Astrocyte (in vitro differentiated cells and primary cell): ENCODE results near the gene RAPGEF4. TPM values are rescaled to one million over a fixed set of nuclear protein-coding genes. Genes with fewer than 3 reads are reported as not detected.

Experiments
- DNase-seq: peaks from one replicate; pipeline ENCODE4 v3.0.0-alpha.2; 2010; ENCODE audit warnings: low read depth
- FAIRE-seq: peaks from 2 replicates; lab custom pipeline; 2011; peaks lifted over from hg19 to GRCh38; lab: Jason Lieb, UNC
- H2AFZ ChIP-seq: 2 replicates; pipeline ENCODE4 v1.6.0; 2012; ENCODE audit warnings: low read depth, low read length, inconsistent platforms
- H3K27ac ChIP-seq: 2 replicates; pipeline ENCODE4 v1.5.1; 2011; ENCODE audit warnings: low read depth, low read length, inconsistent platforms
- H3K27me3 ChIP-seq: 2 replicates; pipeline ENCODE4 v1.6.0; 2011; ENCODE audit warnings: low read length, inconsistent platforms; ENCODE audit not compliant: insufficient read depth
- H3K36me3 ChIP-seq: 2 replicates; pipeline ENCODE4 v1.5.1; 2011; ENCODE audit warnings: low read length, inconsistent platforms; ENCODE audit not compliant: insufficient read depth
- H3K4me1 ChIP-seq: 2 replicates; pipeline ENCODE4 v1.5.1; 2011; ENCODE audit warnings: low read length, inconsistent platforms; ENCODE audit not compliant: insufficient read depth
- H3K4me2 ChIP-seq: 2 replicates; pipeline ENCODE4 v1.6.0; 2012; ENCODE audit warnings: low read length, inconsistent platforms
- H3K4me3 ChIP-seq: 2 replicates; pipeline ENCODE4 v1.5.1; 2011; ENCODE audit warnings: low read depth, mild to moderate bottlenecking, low read length, inconsistent platforms; ENCODE audit not compliant: insufficient read depth
- H3K79me2 ChIP-seq: 2 replicates; pipeline ENCODE4 v1.6.0; 2012; ENCODE audit warnings: mild to moderate bottlenecking, low read length, inconsistent platforms; ENCODE audit not compliant: insufficient read depth
- H3K9ac ChIP-seq: 2 replicates; pipeline ENCODE4 v1.6.0; 2012; ENCODE audit warnings: mild to moderate bottlenecking, low read length, inconsistent platforms
- H3K9me3 ChIP-seq: 2 replicates; pipeline ENCODE4 v1.5.1; 2012; ENCODE audit warnings: low read depth, mild to moderate bottlenecking, low read length, inconsistent platforms; ENCODE audit not compliant: insufficient read depth
- H4K20me1 ChIP-seq: 2 replicates; pipeline ENCODE4 v1.6.0; 2012; ENCODE audit warnings: low read length, inconsistent platforms; ENCODE audit not compliant: insufficient read depth
- H3K27ac Mint-ChIP-seq: one replicate; pipeline ENCODE4 v1.8.0; 2021; ENCODE audit warnings: mild to moderate bottlenecking, mixed read lengths; ENCODE audit not compliant: unreplicated experiment
- H3K27me3 Mint-ChIP-seq: one replicate; pipeline ENCODE4 v1.8.0; 2021; ENCODE audit warnings: low read depth, mixed read lengths; ENCODE audit not compliant: unreplicated experiment
- H3K36me3 Mint-ChIP-seq: one replicate; pipeline ENCODE4 v1.8.0; 2021; ENCODE audit warnings: low read depth, mixed read lengths; ENCODE audit not compliant: unreplicated experiment
- H3K4me1 Mint-ChIP-seq: one replicate; pipeline ENCODE4 v1.8.0; 2021; ENCODE audit warnings: low read depth, mixed read lengths; ENCODE audit not compliant: unreplicated experiment
- H3K4me3 Mint-ChIP-seq: one replicate; pipeline ENCODE4 v1.8.0; 2021; ENCODE audit warnings: mild to moderate bottlenecking, moderate library complexity, mixed read lengths; ENCODE audit not compliant: unreplicated experiment
- H3K9me3 Mint-ChIP-seq: one replicate; pipeline ENCODE4 v1.8.0; 2021; ENCODE audit warnings: mild to moderate bottlenecking, mixed read lengths; ENCODE audit not compliant: unreplicated experiment
- EZH2 ChIP-seq: IDR thresholded peaks from 2 replicates; pipeline ENCODE4 v1.6.1; 2012; ENCODE audit warnings: mild to moderate bottlenecking, low read length, inconsistent platforms; ENCODE audit not compliant: insufficient read depth
- total RNA-seq: library from RNA; stranded (reverse); gene quantifications from 2 replicates; pipeline ENCODE4 v1.2.1, GENCODE V29; 2021
- TF ChIP-seq, protein P1 (sequence below): IDR thresholded peaks from 2 replicates; pipeline ENCODE4 v1.5.1; 2011; ENCODE audit warnings: low read depth, mild to moderate bottlenecking, inconsistent platforms, low read length, moderate library complexity; ENCODE audit not compliant: insufficient read depth

Gene RAPGEF4
- total RNA-seq, 1 donor from 2014 or later = 1.1 TPM

DNA sequence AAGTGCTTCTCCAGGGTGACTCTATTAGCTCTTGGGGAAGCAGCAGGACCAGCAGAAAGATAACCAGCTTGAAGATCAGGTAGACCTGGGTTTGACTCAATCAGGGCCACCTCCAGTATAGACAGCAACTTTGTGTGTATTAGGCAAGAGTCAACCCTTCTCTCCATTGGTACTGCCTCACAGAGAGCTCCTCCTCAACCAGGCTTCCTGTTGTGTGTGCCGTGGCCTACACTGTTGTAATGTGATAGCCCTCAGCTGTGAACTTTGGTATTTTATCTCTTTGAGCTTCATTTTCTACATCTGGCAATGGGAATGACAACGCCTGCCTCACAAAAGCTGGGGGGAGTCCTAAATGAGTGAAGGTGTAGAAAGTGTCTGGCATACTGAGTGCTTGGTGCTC, 323.0 kb downstream of the RAPGEF4 start:
- Histone ChIP-seq H3K79me2 (no peaks in the 10 kb centered on the region), H4K20me1 (no peaks in the 10 kb centered on the region), H3K4me2 (no peak overlapping the region), H3K36me3 (no peaks in the 10 kb centered on the region), H2AFZ (no peak overlapping the region), H3K9me3 (peaks cover 6% of the 10 kb centered on the region), H3K4me3 (no peak overlapping the region), H3K27me3 (no peaks in the 10 kb centered on the region), H3K27ac (no peak overlapping the region), H3K4me1 (no peaks in the 10 kb centered on the region), H3K9ac (no peak overlapping the region)
- Mint-ChIP-seq H3K27ac (no peak overlapping the region), H3K9me3 (peaks cover 7% of the 10 kb centered on the region), H3K4me1 (peaks cover 26% of the 10 kb centered on the region), H3K27me3 (no peaks in the 10 kb centered on the region), H3K36me3 (no peaks in the 10 kb centered on the region), H3K4me3 (no peak overlapping the region)
- FAIRE-seq (no peak), DNase-seq (no peak)
- no peak for TF ChIP-seq EZH2
- TF ChIP-seq, protein P1, sequence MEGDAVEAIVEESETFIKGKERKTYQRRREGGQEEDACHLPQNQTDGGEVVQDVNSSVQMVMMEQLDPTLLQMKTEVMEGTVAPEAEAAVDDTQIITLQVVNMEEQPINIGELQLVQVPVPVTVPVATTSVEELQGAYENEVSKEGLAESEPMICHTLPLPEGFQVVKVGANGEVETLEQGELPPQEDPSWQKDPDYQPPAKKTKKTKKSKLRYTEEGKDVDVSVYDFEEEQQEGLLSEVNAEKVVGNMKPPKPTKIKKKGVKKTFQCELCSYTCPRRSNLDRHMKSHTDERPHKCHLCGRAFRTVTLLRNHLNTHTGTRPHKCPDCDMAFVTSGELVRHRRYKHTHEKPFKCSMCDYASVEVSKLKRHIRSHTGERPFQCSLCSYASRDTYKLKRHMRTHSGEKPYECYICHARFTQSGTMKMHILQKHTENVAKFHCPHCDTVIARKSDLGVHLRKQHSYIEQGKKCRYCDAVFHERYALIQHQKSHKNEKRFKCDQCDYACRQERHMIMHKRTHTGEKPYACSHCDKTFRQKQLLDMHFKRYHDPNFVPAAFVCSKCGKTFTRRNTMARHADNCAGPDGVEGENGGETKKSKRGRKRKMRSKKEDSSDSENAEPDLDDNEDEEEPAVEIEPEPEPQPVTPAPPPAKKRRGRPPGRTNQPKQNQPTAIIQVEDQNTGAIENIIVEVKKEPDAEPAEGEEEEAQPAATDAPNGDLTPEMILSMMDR = no peak

DNA sequence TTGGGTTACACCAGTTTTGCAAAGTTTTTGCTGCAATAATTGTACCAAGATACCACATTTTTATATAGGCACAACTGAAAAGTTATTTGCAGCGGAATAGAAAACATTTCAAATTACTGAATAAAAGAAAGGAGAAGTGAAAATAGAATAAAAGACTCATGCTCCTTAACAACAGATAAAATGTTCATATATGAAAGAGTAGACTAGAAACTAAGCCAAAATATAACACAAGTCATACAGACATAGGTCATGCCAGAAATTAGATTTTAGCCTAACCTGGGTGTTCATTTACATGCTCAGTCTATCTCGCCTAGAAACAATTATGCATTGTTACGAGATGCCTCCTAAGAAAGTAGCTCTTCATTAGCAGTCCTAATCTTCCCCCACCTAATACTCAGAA, 323.6 kb downstream of the RAPGEF4 start:
- Mint-ChIP-seq H3K4me3 (no peak overlapping the region), H3K27ac (no peak overlapping the region), H3K4me1 (peaks cover 20% of the 10 kb centered on the region), H3K27me3 (no peaks in the 10 kb centered on the region), H3K36me3 (no peaks in the 10 kb centered on the region), H3K9me3 (peaks cover 7% of the 10 kb centered on the region)
- TF ChIP-seq, protein P1 = no peak
- TF ChIP-seq EZH2 = no peak
- Histone ChIP-seq H3K36me3 (no peaks in the 10 kb centered on the region), H3K27me3 (no peaks in the 10 kb centered on the region), H2AFZ (no peak overlapping the region), H3K27ac (no peak overlapping the region), H3K4me2 (no peak overlapping the region), H3K9ac (no peak overlapping the region), H3K79me2 (no peaks in the 10 kb centered on the region), H3K9me3 (peaks cover 6% of the 10 kb centered on the region), H4K20me1 (no peaks in the 10 kb centered on the region), H3K4me1 (no peaks in the 10 kb centered on the region), H3K4me3 (no peak overlapping the region)
- no peak for FAIRE-seq
- no peak for DNase-seq

DNA sequence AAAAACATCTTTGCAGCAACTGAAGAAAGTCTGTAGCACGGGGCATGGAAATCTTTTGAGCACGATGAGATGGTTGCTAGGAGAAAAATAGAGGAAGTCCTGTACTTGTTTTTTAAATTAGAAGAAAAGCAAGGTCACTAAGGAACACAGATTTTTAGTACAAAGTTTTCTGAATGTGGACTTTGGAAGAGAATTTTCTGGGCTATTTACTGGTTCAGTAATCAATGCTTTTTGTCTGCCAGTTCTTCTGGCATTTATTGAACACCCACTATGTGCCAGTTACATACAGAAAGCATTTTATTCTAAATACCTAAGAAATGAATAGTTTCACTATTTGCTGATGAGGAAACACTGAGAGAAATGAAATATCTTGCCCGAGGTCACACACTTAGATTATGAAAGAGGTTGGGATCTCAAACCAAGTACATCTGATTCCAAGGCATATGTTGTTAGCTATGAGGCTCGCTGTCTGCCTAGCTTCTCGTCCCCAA, 324.4 kb downstream of the RAPGEF4 start:
- Histone ChIP-seq H3K27ac (no peak overlapping the region), H4K20me1 (no peaks in the 10 kb centered on the region), H3K4me2 (no peak overlapping the region), H3K9me3 (peaks cover 6% of the 10 kb centered on the region), H2AFZ (no peak overlapping the region), H3K36me3 (no peaks in the 10 kb centered on the region), H3K4me3 (no peak overlapping the region), H3K27me3 (no peaks in the 10 kb centered on the region), H3K4me1 (no peaks in the 10 kb centered on the region), H3K9ac (no peak overlapping the region), H3K79me2 (no peaks in the 10 kb centered on the region)
- no peaks in the 10 kb centered on the region for H3K36me3 Mint-ChIP-seq
- H3K27ac Mint-ChIP-seq = no peak overlapping the region
- TF ChIP-seq, protein P1 = no peak
- no peak for TF ChIP-seq EZH2
- peaks cover 13% of the 10 kb centered on the region for H3K4me1 Mint-ChIP-seq
- H3K4me3 Mint-ChIP-seq = no peak overlapping the region
- H3K27me3 Mint-ChIP-seq = no peaks in the 10 kb centered on the region
- FAIRE-seq = no peak
- no peak for DNase-seq
- H3K9me3 Mint-ChIP-seq = peaks cover 7% of the 10 kb centered on the region
